Measurements from ENCODE around the gene NPSR1. TPM values are rescaled to one million over a fixed set of nuclear protein-coding genes. Genes with fewer than 3 reads are reported as not detected.

Gene NPSR1
- total RNA-seq, 1 donor from 2014 or later = not detected

- no peaks in the 10 kb centered on the region for H3K27me3 Mint-ChIP-seq
Observed at GRCh38 chr7:34750209-34750608, 92.2 kb downstream of the NPSR1 start.

GRCh38 chr7:34750636-34751035 is 92.6 kb downstream of the NPSR1 start:
- TF ChIP-seq CTCF (IDR thresholded peaks at IDR 0.05; ENCODE audit: unreplicated experiment) = no peak
- H3K4me3 Mint-ChIP-seq (ENCODE audit: low read depth) = no peak overlapping the region
- DNase-seq (ENCODE audit: low spot score, unreplicated experiment) = no peak
- H3K4me1 Mint-ChIP-seq (ENCODE audit: low read depth) = peaks cover 43% of the 10 kb centered on the region
- H3K36me3 Mint-ChIP-seq (ENCODE audit: insufficient read depth) = peaks cover 20% of the 10 kb centered on the region
- peak overlapping the region; percentile 41 for H3K27ac Mint-ChIP-seq
- H3K27me3 Mint-ChIP-seq = no peaks in the 10 kb centered on the region
- H3K9me3 Mint-ChIP-seq (ENCODE audit: low read depth) = peaks cover 18% of the 10 kb centered on the region

More at GRCh38 chr7:34750209-34750608, 92.2 kb downstream of the NPSR1 start:
- Mint-ChIP-seq H3K9me3 (ENCODE audit: low read depth) (peaks cover 18% of the 10 kb centered on the region), H3K27ac (no peak overlapping the region), H3K4me1 (ENCODE audit: low read depth) (peaks cover 39% of the 10 kb centered on the region), H3K4me3 (ENCODE audit: low read depth) (no peak overlapping the region), H3K36me3 (ENCODE audit: insufficient read depth) (peaks cover 20% of the 10 kb centered on the region)
- TF ChIP-seq CTCF (IDR thresholded peaks at IDR 0.05; ENCODE audit: unreplicated experiment) = no peak
- no peak for DNase-seq (ENCODE audit: low spot score, unreplicated experiment)

GRCh38 chr7:34751725-34752643 is 94.0 kb downstream of the NPSR1 start:
- H3K4me3 Mint-ChIP-seq (ENCODE audit: low read depth) = peak overlapping the region; percentile 11
- peak overlapping the region; percentile 97 for H3K27ac Mint-ChIP-seq
- H3K27me3 Mint-ChIP-seq = no peaks in the 10 kb centered on the region
- DNase-seq (ENCODE audit: low spot score, unreplicated experiment) = no peak
- peaks cover 49% of the 10 kb centered on the region for H3K4me1 Mint-ChIP-seq (ENCODE audit: low read depth)
- no peak for TF ChIP-seq CTCF (IDR thresholded peaks at IDR 0.05; ENCODE audit: unreplicated experiment)
- H3K36me3 Mint-ChIP-seq (ENCODE audit: insufficient read depth) = peaks cover 20% of the 10 kb centered on the region
- peaks cover 18% of the 10 kb centered on the region for H3K9me3 Mint-ChIP-seq (ENCODE audit: low read depth)

GRCh38 chr7:34752929-34753328 is 94.9 kb downstream of the NPSR1 start:
- Mint-ChIP-seq H3K9me3 (ENCODE audit: low read depth) (peaks cover 18% of the 10 kb centered on the region), H3K27me3 (no peaks in the 10 kb centered on the region), H3K4me3 (ENCODE audit: low read depth) (peak overlapping the region; percentile 20), H3K36me3 (ENCODE audit: insufficient read depth) (peaks cover 20% of the 10 kb centered on the region), H3K4me1 (ENCODE audit: low read depth) (peaks cover 50% of the 10 kb centered on the region), H3K27ac (peak overlapping the region; percentile 97)
- no peak for DNase-seq (ENCODE audit: low spot score, unreplicated experiment)
- no peak for TF ChIP-seq CTCF (IDR thresholded peaks at IDR 0.05; ENCODE audit: unreplicated experiment)

GRCh38 chr7:34755008-34755407 is 97.0 kb downstream of the NPSR1 start:
- Mint-ChIP-seq H3K27me3 (no peaks in the 10 kb centered on the region), H3K9me3 (ENCODE audit: low read depth) (peaks cover 12% of the 10 kb centered on the region), H3K27ac (no peak overlapping the region), H3K36me3 (ENCODE audit: insufficient read depth) (peaks cover 16% of the 10 kb centered on the region), H3K4me1 (ENCODE audit: low read depth) (peaks cover 53% of the 10 kb centered on the region), H3K4me3 (ENCODE audit: low read depth) (no peak overlapping the region)
- no peak for TF ChIP-seq CTCF (IDR thresholded peaks at IDR 0.05; ENCODE audit: unreplicated experiment)
- no peak for DNase-seq (ENCODE audit: low spot score, unreplicated experiment)
